ENCODE results near the gene PP2D1.

GRCh38 chr3:19940643-19941042, 71.4 kb downstream of the PP2D1 start:
- TF ChIP-seq CTCF (IDR thresholded peaks at IDR 0.05): no peak
- no peak for TF ChIP-seq POLR2A (IDR thresholded peaks at IDR 0.05)

Data from testis (tissue), 2 donors.